CD4-positive, CD25-positive, alpha-beta regulatory T cell (primary cell): ENCODE results near the gene DLG2. TPM values are rescaled to one million over a fixed set of nuclear protein-coding genes. Genes with fewer than 3 reads are reported as not detected.
A peak's percentile ranks its signal among the peaks of the same experiment; 100 is the strongest.

ENCODE experiments used
- ATAC-seq, 2 donors: fragments of 150-1000 bp; cut with Tn5 transposase; one replicate each; pipeline ENCODE4 v1.10.0; 2021; ENCODE audit warnings: low read depth in 2 of 2, moderate number of reproducible peaks in 2 of 2, moderate library complexity in 1 of 2
- DNase-seq, 3 donors: peaks; one replicate each; pipeline versions ENCODE4 v3.0.0 to v3.0.0-alpha.2; 2012 to 2022; ENCODE audit warnings: mixed read lengths in 1 of 3
- H3K27ac ChIP-seq: one replicate; pipeline ENCODE4 v1.7.0; 2013; ENCODE audit warnings: mild to moderate bottlenecking, low read length; ENCODE audit not compliant: insufficient read depth, poor library complexity, severe bottlenecking
- H3K27me3 ChIP-seq: one replicate; pipeline ENCODE4 v1.7.0; 2013; ENCODE audit warnings: low read length; ENCODE audit not compliant: control insufficient read depth, insufficient read depth
- H3K36me3 ChIP-seq: one replicate; pipeline ENCODE4 v1.7.0; 2013; ENCODE audit warnings: mild to moderate bottlenecking, low read length, moderate library complexity; ENCODE audit not compliant: control insufficient read depth, insufficient read depth
- H3K4me1 ChIP-seq: 2 replicates; pipeline ENCODE4 v1.7.0; 2013; ENCODE audit warnings: mild to moderate bottlenecking, low read length; ENCODE audit not compliant: insufficient read depth, control insufficient read depth, poor library complexity, severe bottlenecking
- H3K4me3 ChIP-seq: one replicate; pipeline ENCODE4 v1.7.0; 2013; ENCODE audit warnings: low read depth, mild to moderate bottlenecking, low read length, moderate library complexity
- H3K9me3 ChIP-seq, 2 experiments: 1 replicate in 1 of 2; 2 replicates in 1 of 2; pipeline ENCODE4 v1.7.0; 2013; ENCODE audit warnings: low read length in 2 of 2, mild to moderate bottlenecking in 1 of 2, moderate library complexity in 1 of 2; ENCODE audit not compliant: control insufficient read depth in 2 of 2
- H3K27ac Mint-ChIP-seq, 3 donors: one replicate each; pipeline ENCODE4 v1.8.0; 2020 to 2022; ENCODE audit warnings: mild to moderate bottlenecking in 3 of 3, mixed read lengths in 3 of 3, moderate library complexity in 2 of 3
- H3K27me3 Mint-ChIP-seq: one replicate; pipeline ENCODE4 v1.8.0; 2022; ENCODE audit warnings: mild to moderate bottlenecking, mixed read lengths
- H3K36me3 Mint-ChIP-seq: one replicate; pipeline ENCODE4 v1.8.0; 2020; ENCODE audit warnings: mixed read lengths
- H3K4me1 Mint-ChIP-seq, 4 donors: one replicate each; pipeline ENCODE4 v1.8.0; 2020 to 2022; ENCODE audit warnings: mixed read lengths in 4 of 4, mild to moderate bottlenecking in 1 of 4
- H3K4me3 Mint-ChIP-seq, 4 donors: one replicate each; pipeline ENCODE4 v1.8.0; 2020 to 2022; ENCODE audit warnings: mild to moderate bottlenecking in 4 of 4, mixed read lengths in 4 of 4, moderate library complexity in 3 of 4
- H3K9me3 Mint-ChIP-seq, 7 donors: one replicate each; pipeline ENCODE4 v1.8.0; 2020 to 2022; ENCODE audit warnings: mixed read lengths in 7 of 7, mild to moderate bottlenecking in 3 of 7, moderate library complexity in 2 of 7
- polyA plus RNA-seq, 4 donors: library from polyadenylated mRNA; unstranded; fragments of 300-500 nt; fragmentation: Illumina TruSeq; gene quantifications; one replicate each; pipeline ENCODE4 v1.2.3, GENCODE V29; 2021
- total RNA-seq: library from RNA; stranded (reverse); gene quantifications from one replicate; pipeline ENCODE4 v1.2.3, GENCODE V29; 2022

The DLG2 gene
- total and polyA plus RNA-seq, 5 donors from 2014 or later = 0.26 to 2.0 (median 0.94) TPM

GRCh38 chr11:84564867-84565184 lies 1062.3 kb downstream of the DLG2 start:
- Mint-ChIP-seq H3K4me1 (no peaks in the 10 kb centered on the region), H3K27ac (no peak overlapping the region), H3K4me3 (no peak overlapping the region), H3K27me3 (no peaks in the 10 kb centered on the region), H3K36me3 (no peaks in the 10 kb centered on the region), H3K9me3 (peaks cover 0 to 5% (median 2%) of the 10 kb centered on the region in 7 donors)
- Histone ChIP-seq H3K27me3 (no peaks in the 10 kb centered on the region), H3K36me3 (no peaks in the 10 kb centered on the region), H3K4me3 (no peak overlapping the region), H3K27ac (no peak overlapping the region), H3K9me3 (peaks cover 0 to 6% of the 10 kb centered on the region in 2 experiments), H3K4me1 (no peaks in the 10 kb centered on the region)
- no peak for ATAC-seq
- DNase-seq = no peak

GRCh38 chr11:84564180-84564866 lies 1062.8 kb downstream of the DLG2 start:
- no peaks in the 10 kb centered on the region for H3K4me1 ChIP-seq
- no peak overlapping the region for H3K27ac Mint-ChIP-seq
- peaks cover 0 to 5% (median 0%) of the 10 kb centered on the region in 7 donors for H3K9me3 Mint-ChIP-seq
- H3K36me3 ChIP-seq = no peaks in the 10 kb centered on the region
- no peaks in the 10 kb centered on the region for H3K27me3 Mint-ChIP-seq
- DNase-seq = peak in 1 of 3 donors; percentile 42
- no peak overlapping the region for H3K4me3 ChIP-seq
- no peak overlapping the region for H3K4me3 Mint-ChIP-seq
- no peak for ATAC-seq
- no peaks in the 10 kb centered on the region for H3K4me1 Mint-ChIP-seq
- H3K9me3 ChIP-seq = peaks cover 0 to 4% of the 10 kb centered on the region in 2 experiments
- no peak overlapping the region for H3K27ac ChIP-seq
- no peaks in the 10 kb centered on the region for H3K27me3 ChIP-seq
- H3K36me3 Mint-ChIP-seq = no peaks in the 10 kb centered on the region

- H3K36me3 ChIP-seq = no peaks in the 10 kb centered on the region
- H3K9me3 ChIP-seq = no peaks in the 10 kb centered on the region
- H3K27ac ChIP-seq = no peak overlapping the region
- no peaks in the 10 kb centered on the region for H3K36me3 Mint-ChIP-seq
- no peak for ATAC-seq
- H3K27ac Mint-ChIP-seq = no peak overlapping the region
- no peak overlapping the region for H3K4me3 ChIP-seq
- peaks cover 0 to 5% (median 0%) of the 10 kb centered on the region in 7 donors for H3K9me3 Mint-ChIP-seq
- H3K27me3 Mint-ChIP-seq = no peaks in the 10 kb centered on the region
- H3K27me3 ChIP-seq = no peaks in the 10 kb centered on the region
- DNase-seq = no peak
- no peak overlapping the region for H3K4me3 Mint-ChIP-seq
- no peaks in the 10 kb centered on the region for H3K4me1 ChIP-seq
- H3K4me1 Mint-ChIP-seq = no peaks in the 10 kb centered on the region
Measured at GRCh38 chr11:84563356-84563755, 1063.8 kb downstream of the DLG2 start.

- DNase-seq = no peak
- Histone ChIP-seq H3K4me1 (no peaks in the 10 kb centered on the region), H3K27me3 (no peaks in the 10 kb centered on the region), H3K9me3 (no peaks in the 10 kb centered on the region), H3K36me3 (no peaks in the 10 kb centered on the region), H3K27ac (no peak overlapping the region), H3K4me3 (no peak overlapping the region)
- Mint-ChIP-seq H3K9me3 (peaks cover 0 to 3% (median 0%) of the 10 kb centered on the region in 7 donors), H3K4me3 (no peak overlapping the region), H3K4me1 (no peaks in the 10 kb centered on the region), H3K27me3 (no peaks in the 10 kb centered on the region), H3K36me3 (no peaks in the 10 kb centered on the region), H3K27ac (no peak overlapping the region)
- ATAC-seq = no peak
Measured at GRCh38 chr11:84560206-84560605, 1066.9 kb downstream of the DLG2 start.

- DNase-seq = peak in 1 of 3 donors; percentile 25
- no peak overlapping the region for H3K4me3 Mint-ChIP-seq
- peaks cover 0 to 3% (median 0%) of the 10 kb centered on the region in 7 donors for H3K9me3 Mint-ChIP-seq
- Histone ChIP-seq H3K4me3 (no peak overlapping the region), H3K27ac (no peak overlapping the region), H3K9me3 (no peaks in the 10 kb centered on the region), H3K27me3 (no peaks in the 10 kb centered on the region), H3K36me3 (no peaks in the 10 kb centered on the region), H3K4me1 (no peaks in the 10 kb centered on the region)
- no peaks in the 10 kb centered on the region for H3K27me3 Mint-ChIP-seq
- H3K4me1 Mint-ChIP-seq = no peaks in the 10 kb centered on the region
- ATAC-seq = no peak
- H3K27ac Mint-ChIP-seq = no peak overlapping the region
- no peaks in the 10 kb centered on the region for H3K36me3 Mint-ChIP-seq
Measured at GRCh38 chr11:84558085-84558905, 1068.8 kb downstream of the DLG2 start.

- no peak overlapping the region for H3K4me3 Mint-ChIP-seq
- H3K4me1 Mint-ChIP-seq = no peaks in the 10 kb centered on the region
- H3K27ac Mint-ChIP-seq = no peak overlapping the region
- Histone ChIP-seq H3K4me3 (no peak overlapping the region), H3K9me3 (no peaks in the 10 kb centered on the region), H3K4me1 (no peaks in the 10 kb centered on the region), H3K27me3 (no peaks in the 10 kb centered on the region), H3K36me3 (no peaks in the 10 kb centered on the region), H3K27ac (no peak overlapping the region)
- H3K36me3 Mint-ChIP-seq = no peaks in the 10 kb centered on the region
- DNase-seq (no peak), ATAC-seq (no peak)
- H3K9me3 Mint-ChIP-seq = peaks cover 0 to 19% (median 7%) of the 10 kb centered on the region in 7 donors
- no peaks in the 10 kb centered on the region for H3K27me3 Mint-ChIP-seq
Measured at GRCh38 chr11:84552791-84553190, 1074.4 kb downstream of the DLG2 start.

- Histone ChIP-seq H3K4me3 (no peak overlapping the region), H3K27ac (no peak overlapping the region), H3K36me3 (no peaks in the 10 kb centered on the region), H3K4me1 (no peaks in the 10 kb centered on the region), H3K9me3 (no peaks in the 10 kb centered on the region), H3K27me3 (no peaks in the 10 kb centered on the region)
- H3K27ac Mint-ChIP-seq = no peak overlapping the region
- no peak overlapping the region for H3K4me3 Mint-ChIP-seq
- DNase-seq (no peak), ATAC-seq (no peak)
- peaks cover 0 to 30% (median 6%) of the 10 kb centered on the region in 7 donors for H3K9me3 Mint-ChIP-seq
- H3K27me3 Mint-ChIP-seq = no peaks in the 10 kb centered on the region
- H3K4me1 Mint-ChIP-seq = no peaks in the 10 kb centered on the region
- no peaks in the 10 kb centered on the region for H3K36me3 Mint-ChIP-seq
Measured at GRCh38 chr11:84549217-84549616, 1077.9 kb downstream of the DLG2 start.
